HEK293 (cell line): ENCODE data around the gene KCTD2.

ENCODE experiments used
- HOXA7 ChIP-seq: sonication (generic); formaldehyde crosslinking; IDR thresholded peaks from 2 replicates; pipeline ENCODE4 v1.8.1; 2022; ENCODE audit warnings: missing genetic modification reagents, borderline replicate concordance
- HOXD13 ChIP-seq: sonication (generic); formaldehyde crosslinking; IDR thresholded peaks from 2 replicates; pipeline ENCODE4 v1.8.0; 2022; ENCODE audit warnings: missing genetic modification reagents, borderline replicate concordance
- KLF10 ChIP-seq: fragments of 450-650 bp; IDR thresholded peaks from 2 replicates; pipeline ENCODE4 v1.5.1; 2018; ENCODE audit warnings: missing biosample characterization, mild to moderate bottlenecking, missing genetic modification characterization
- PBX3 ChIP-seq: sonication (generic); formaldehyde crosslinking; IDR thresholded peaks from 2 replicates; pipeline ENCODE4 v1.8.1; 2022; ENCODE audit warnings: mild to moderate bottlenecking, moderate library complexity, missing genetic modification reagents
- ZBTB1 ChIP-seq: fragments of 450-650 bp; formaldehyde crosslinking; IDR thresholded peaks from 2 replicates; pipeline ENCODE4 v1.5.1; 2016; ENCODE audit warnings: missing biosample characterization, missing genetic modification characterization
- ZEB2 ChIP-seq: fragments of 450-650 bp; formaldehyde crosslinking; IDR thresholded peaks from 2 replicates; pipeline ENCODE4 v1.5.1; 2016; ENCODE audit warnings: missing biosample characterization, missing genetic modification characterization
- ZNF112 ChIP-seq: fragments of 450-650 bp; formaldehyde crosslinking; IDR thresholded peaks from 2 replicates; pipeline ENCODE4 v1.5.0; 2017; ENCODE audit warnings: missing biosample characterization, missing genetic modification characterization
- ZNF157 ChIP-seq: fragments of 450-650 bp; formaldehyde crosslinking; IDR thresholded peaks from 2 replicates; pipeline ENCODE4 v1.5.1; 2016; ENCODE audit warnings: missing biosample characterization, missing genetic modification characterization
- ZNF169 ChIP-seq: fragments of 450-650 bp; formaldehyde crosslinking; IDR thresholded peaks from 2 replicates; pipeline ENCODE4 v1.5.1; 2016; ENCODE audit warnings: missing biosample characterization, missing genetic modification characterization
- ZNF174 ChIP-seq: fragments of 450-650 bp; formaldehyde crosslinking; IDR thresholded peaks from 2 replicates; pipeline ENCODE4 v1.5.0; 2017; ENCODE audit warnings: missing biosample characterization, mild to moderate bottlenecking, missing genetic modification characterization
- ZNF292 ChIP-seq: fragments of 450-650 bp; formaldehyde crosslinking; IDR thresholded peaks from 2 replicates; pipeline ENCODE4 v1.5.1; 2016; ENCODE audit warnings: low read depth, missing biosample characterization, missing genetic modification characterization, borderline replicate concordance
- ZNF404 ChIP-seq: fragments of 450-650 bp; formaldehyde crosslinking; IDR thresholded peaks from 2 replicates; pipeline ENCODE4 v1.5.1; 2017; ENCODE audit warnings: missing biosample characterization, missing genetic modification characterization
- ZNF514 ChIP-seq: fragments of 450-650 bp; formaldehyde crosslinking; IDR thresholded peaks from 2 replicates; pipeline ENCODE4 v1.5.1; 2016; ENCODE audit warnings: missing biosample characterization, missing genetic modification characterization
- ZNF521 ChIP-seq: fragments of 450-650 bp; formaldehyde crosslinking; IDR thresholded peaks from 2 replicates; pipeline ENCODE4 v1.5.1; 2017; ENCODE audit warnings: missing biosample characterization, mild to moderate bottlenecking, missing genetic modification characterization
- ZNF530 ChIP-seq: fragments of 450-650 bp; formaldehyde crosslinking; IDR thresholded peaks from 2 replicates; pipeline ENCODE4 v1.5.1; 2016; ENCODE audit warnings: low read depth, missing biosample characterization, missing genetic modification characterization
- ZNF571 ChIP-seq: fragments of 450-650 bp; formaldehyde crosslinking; IDR thresholded peaks from 2 replicates; pipeline ENCODE4 v1.5.0; 2017; ENCODE audit warnings: missing biosample characterization, missing genetic modification characterization
- ZNF585B ChIP-seq: fragments of 450-650 bp; formaldehyde crosslinking; IDR thresholded peaks from 2 replicates; pipeline ENCODE4 v1.5.1; 2016; ENCODE audit warnings: missing biosample characterization, missing genetic modification characterization
- ZNF596 ChIP-seq: fragments of 450-650 bp; IDR thresholded peaks from 2 replicates; pipeline ENCODE4 v1.5.0; 2018; ENCODE audit warnings: missing biosample characterization, mild to moderate bottlenecking, missing genetic modification characterization, moderate library complexity
- ZNF610 ChIP-seq: fragments of 450-650 bp; formaldehyde crosslinking; IDR thresholded peaks from 2 replicates; pipeline ENCODE4 v1.5.1; 2016; ENCODE audit warnings: missing biosample characterization, missing genetic modification characterization, borderline replicate concordance
- ZNF830 ChIP-seq: fragments of 450-650 bp; IDR thresholded peaks from 2 replicates; pipeline ENCODE4 v1.5.0; 2018; ENCODE audit warnings: missing biosample characterization, missing genetic modification characterization, low read depth, mild to moderate bottlenecking, moderate library complexity
- ZSCAN16 ChIP-seq: fragments of 450-650 bp; formaldehyde crosslinking; IDR thresholded peaks from 2 replicates; pipeline ENCODE4 v1.5.1; 2016; ENCODE audit warnings: missing biosample characterization, missing genetic modification characterization
- TF ChIP-seq, protein P1 (sequence below): fragments of 450-650 bp; formaldehyde crosslinking; IDR thresholded peaks from 2 replicates; pipeline ENCODE4 v1.5.1; 2016; ENCODE audit warnings: missing biosample characterization, missing genetic modification characterization
- TF ChIP-seq, protein P2 (sequence below): fragments of 450-650 bp; formaldehyde crosslinking; conservative IDR thresholded peaks from 2 replicates; pipeline ENCODE4 v1.5.1; 2016; ENCODE audit warnings: low read depth, missing biosample characterization, missing genetic modification characterization
- TF ChIP-seq, protein P3 (sequence below): fragments of 450-650 bp; formaldehyde crosslinking; IDR thresholded peaks from 2 replicates; pipeline ENCODE4 v1.5.1; 2016; ENCODE audit warnings: missing biosample characterization, missing genetic modification characterization, borderline replicate concordance
- TF ChIP-seq, protein P4 (sequence below): fragments of 450-650 bp; formaldehyde crosslinking; IDR thresholded peaks from 2 replicates; pipeline ENCODE4 v1.5.1; 2016; ENCODE audit warnings: missing biosample characterization, missing genetic modification characterization

Gene KCTD2

DNA sequence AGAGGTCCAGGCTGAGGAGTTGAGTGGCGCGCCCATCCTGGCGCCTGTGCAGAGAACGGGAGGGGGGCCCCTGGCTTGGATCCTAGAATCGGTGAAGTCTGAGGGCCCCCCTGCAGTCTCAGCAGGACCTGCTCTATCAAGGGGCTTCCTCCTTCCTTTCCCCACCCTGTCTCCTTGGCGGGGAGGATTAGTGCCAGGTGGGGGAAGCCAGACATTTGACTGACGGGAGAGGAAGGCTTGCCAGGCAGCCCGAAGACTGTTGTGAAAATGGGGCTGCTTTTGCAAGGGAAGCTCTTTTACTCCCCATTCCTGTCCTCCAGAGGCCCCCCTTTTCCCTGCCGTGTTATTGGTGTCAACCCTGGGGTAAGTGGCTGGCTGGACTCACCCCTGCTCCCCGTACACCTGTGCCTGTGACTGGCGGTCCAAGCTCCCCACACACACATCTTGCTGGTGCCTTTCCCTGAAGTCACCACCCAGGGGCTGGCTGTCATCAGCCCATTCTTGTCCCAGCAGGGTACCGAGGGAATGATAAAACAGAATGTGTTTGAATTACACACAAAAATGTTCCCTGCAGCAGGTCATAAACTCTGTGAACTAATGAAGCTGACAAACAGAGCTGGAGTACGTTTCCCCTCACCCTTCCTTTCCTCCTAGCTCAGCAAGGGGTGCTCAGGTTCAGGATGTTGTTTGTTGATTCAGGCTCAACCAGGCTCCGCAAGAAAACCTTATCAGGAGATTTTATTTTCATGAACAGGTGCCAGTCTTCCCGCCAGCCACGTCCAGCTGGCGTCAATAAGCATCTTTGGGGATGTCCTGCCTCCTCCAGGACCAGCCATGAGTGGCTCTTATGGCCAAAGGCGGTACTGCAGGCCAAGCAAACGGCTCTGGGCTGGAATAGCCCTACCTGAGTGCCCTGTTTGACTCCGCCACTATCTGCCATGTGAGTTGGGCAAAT, 58.4 kb downstream of the KCTD2 start (continued):
- TF ChIP-seq, protein P1, sequence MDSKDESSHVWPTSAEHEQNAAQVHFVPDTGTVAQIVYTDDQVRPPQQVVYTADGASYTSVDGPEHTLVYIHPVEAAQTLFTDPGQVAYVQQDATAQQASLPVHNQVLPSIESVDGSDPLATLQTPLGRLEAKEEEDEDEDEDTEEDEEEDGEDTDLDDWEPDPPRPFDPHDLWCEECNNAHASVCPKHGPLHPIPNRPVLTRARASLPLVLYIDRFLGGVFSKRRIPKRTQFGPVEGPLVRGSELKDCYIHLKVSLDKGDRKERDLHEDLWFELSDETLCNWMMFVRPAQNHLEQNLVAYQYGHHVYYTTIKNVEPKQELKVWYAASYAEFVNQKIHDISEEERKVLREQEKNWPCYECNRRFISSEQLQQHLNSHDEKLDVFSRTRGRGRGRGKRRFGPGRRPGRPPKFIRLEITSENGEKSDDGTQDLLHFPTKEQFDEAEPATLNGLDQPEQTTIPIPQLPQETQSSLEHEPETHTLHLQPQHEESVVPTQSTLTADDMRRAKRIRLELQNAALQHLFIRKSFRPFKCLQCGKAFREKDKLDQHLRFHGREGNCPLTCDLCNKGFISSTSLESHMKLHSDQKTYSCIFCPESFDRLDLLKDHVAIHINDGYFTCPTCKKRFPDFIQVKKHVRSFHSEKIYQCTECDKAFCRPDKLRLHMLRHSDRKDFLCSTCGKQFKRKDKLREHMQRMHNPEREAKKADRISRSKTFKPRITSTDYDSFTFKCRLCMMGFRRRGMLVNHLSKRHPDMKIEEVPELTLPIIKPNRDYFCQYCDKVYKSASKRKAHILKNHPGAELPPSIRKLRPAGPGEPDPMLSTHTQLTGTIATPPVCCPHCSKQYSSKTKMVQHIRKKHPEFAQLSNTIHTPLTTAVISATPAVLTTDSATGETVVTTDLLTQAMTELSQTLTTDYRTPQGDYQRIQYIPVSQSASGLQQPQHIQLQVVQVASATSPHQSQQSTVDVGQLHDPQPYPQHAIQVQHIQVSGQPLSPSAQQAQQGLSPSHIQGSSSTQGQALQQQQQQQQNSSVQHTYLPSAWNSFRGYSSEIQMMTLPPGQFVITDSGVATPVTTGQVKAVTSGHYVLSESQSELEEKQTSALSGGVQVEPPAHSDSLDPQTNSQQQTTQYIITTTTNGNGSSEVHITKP (tag by site-specific recombination), result peak; percentile 88
- no peak for TF ChIP-seq ZNF157
- no peak for TF ChIP-seq ZNF112
- TF ChIP-seq ZNF404 (tag by site-specific recombination), result no peak
- no peak for TF ChIP-seq ZNF571 (tag by site-specific recombination)
- no peak for TF ChIP-seq ZNF830 (tag by site-specific recombination)
- TF ChIP-seq ZNF596, result peak; percentile 67
- peak; percentile 94 for TF ChIP-seq ZSCAN16 (tag by site-specific recombination)
- peak; percentile 80 for TF ChIP-seq ZNF610 (tag by site-specific recombination)
- TF ChIP-seq ZNF521 (tag by site-specific recombination), result no peak
- no peak for TF ChIP-seq ZNF169 (tag by site-specific recombination)
- no peak for TF ChIP-seq ZNF174
- no peak for TF ChIP-seq HOXD13 (CRISPR knock-in tag)
- TF ChIP-seq HOXA7, result no peak
- peak; percentile 85 for TF ChIP-seq ZEB2 (tag by site-specific recombination)
- TF ChIP-seq, protein P2, sequence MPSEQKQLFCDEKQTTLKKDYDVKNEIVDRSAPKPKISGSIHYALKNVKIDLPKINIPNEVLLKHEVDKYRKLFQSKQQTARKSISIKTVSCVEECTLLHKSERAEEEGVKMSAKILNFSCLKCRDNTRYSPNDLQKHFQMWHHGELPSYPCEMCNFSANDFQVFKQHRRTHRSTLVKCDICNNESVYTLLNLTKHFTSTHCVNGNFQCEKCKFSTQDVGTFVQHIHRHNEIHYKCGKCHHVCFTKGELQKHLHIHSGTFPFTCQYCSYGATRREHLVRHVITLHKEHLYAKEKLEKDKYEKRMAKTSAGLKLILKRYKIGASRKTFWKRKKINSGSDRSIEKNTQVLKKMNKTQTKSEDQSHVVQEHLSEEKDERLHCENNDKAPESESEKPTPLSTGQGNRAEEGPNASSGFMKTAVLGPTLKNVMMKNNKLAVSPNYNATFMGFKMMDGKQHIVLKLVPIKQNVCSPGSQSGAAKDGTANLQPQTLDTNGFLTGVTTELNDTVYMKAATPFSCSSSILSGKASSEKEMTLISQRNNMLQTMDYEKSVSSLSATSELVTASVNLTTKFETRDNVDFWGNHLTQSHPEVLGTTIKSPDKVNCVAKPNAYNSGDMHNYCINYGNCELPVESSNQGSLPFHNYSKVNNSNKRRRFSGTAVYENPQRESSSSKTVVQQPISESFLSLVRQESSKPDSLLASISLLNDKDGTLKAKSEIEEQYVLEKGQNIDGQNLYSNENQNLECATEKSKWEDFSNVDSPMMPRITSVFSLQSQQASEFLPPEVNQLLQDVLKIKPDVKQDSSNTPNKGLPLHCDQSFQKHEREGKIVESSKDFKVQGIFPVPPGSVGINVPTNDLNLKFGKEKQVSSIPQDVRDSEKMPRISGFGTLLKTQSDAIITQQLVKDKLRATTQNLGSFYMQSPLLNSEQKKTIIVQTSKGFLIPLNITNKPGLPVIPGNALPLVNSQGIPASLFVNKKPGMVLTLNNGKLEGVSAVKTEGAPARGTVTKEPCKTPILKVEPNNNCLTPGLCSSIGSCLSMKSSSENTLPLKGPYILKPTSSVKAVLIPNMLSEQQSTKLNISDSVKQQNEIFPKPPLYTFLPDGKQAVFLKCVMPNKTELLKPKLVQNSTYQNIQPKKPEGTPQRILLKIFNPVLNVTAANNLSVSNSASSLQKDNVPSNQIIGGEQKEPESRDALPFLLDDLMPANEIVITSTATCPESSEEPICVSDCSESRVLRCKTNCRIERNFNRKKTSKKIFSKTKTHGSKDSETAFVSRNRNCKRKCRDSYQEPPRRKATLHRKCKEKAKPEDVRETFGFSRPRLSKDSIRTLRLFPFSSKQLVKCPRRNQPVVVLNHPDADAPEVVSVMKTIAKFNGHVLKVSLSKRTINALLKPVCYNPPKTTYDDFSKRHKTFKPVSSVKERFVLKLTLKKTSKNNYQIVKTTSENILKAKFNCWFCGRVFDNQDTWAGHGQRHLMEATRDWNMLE (tag by site-specific recombination), result peak; percentile 42; the same call in 1 of the 2 replicates
- peak; percentile 81 for TF ChIP-seq KLF10 (tag by site-specific recombination)
- TF ChIP-seq ZNF514, result no peak
- TF ChIP-seq ZBTB1 (tag by site-specific recombination), result 0 out of 2 replicates have a peak, but pooled peaks have one; percentile 54
- TF ChIP-seq, protein P3, sequence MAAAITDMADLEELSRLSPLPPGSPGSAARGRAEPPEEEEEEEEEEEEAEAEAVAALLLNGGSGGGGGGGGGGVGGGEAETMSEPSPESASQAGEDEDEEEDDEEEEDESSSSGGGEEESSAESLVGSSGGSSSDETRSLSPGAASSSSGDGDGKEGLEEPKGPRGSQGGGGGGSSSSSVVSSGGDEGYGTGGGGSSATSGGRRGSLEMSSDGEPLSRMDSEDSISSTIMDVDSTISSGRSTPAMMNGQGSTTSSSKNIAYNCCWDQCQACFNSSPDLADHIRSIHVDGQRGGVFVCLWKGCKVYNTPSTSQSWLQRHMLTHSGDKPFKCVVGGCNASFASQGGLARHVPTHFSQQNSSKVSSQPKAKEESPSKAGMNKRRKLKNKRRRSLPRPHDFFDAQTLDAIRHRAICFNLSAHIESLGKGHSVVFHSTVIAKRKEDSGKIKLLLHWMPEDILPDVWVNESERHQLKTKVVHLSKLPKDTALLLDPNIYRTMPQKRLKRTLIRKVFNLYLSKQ, result no peak
- no peak for TF ChIP-seq ZNF530 (tag by site-specific recombination)
- TF ChIP-seq, protein P4, sequence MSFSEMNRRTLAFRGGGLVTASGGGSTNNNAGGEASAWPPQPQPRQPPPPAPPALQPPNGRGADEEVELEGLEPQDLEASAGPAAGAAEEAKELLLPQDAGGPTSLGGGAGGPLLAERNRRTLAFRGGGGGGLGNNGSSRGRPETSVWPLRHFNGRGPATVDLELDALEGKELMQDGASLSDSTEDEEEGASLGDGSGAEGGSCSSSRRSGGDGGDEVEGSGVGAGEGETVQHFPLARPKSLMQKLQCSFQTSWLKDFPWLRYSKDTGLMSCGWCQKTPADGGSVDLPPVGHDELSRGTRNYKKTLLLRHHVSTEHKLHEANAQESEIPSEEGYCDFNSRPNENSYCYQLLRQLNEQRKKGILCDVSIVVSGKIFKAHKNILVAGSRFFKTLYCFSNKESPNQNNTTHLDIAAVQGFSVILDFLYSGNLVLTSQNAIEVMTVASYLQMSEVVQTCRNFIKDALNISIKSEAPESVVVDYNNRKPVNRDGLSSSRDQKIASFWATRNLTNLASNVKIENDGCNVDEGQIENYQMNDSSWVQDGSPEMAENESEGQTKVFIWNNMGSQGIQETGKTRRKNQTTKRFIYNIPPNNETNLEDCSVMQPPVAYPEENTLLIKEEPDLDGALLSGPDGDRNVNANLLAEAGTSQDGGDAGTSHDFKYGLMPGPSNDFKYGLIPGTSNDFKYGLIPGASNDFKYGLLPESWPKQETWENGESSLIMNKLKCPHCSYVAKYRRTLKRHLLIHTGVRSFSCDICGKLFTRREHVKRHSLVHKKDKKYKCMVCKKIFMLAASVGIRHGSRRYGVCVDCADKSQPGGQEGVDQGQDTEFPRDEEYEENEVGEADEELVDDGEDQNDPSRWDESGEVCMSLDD (tag by site-specific recombination), result no peak
- no peak for TF ChIP-seq PBX3 (CRISPR knock-in tag)
- TF ChIP-seq ZNF585B (tag by site-specific recombination), result no peak
- no peak for TF ChIP-seq ZNF292 (tag by site-specific recombination)
